ENCODE data around the gene MAN1A1.

MAN1A1 gene

DNA sequence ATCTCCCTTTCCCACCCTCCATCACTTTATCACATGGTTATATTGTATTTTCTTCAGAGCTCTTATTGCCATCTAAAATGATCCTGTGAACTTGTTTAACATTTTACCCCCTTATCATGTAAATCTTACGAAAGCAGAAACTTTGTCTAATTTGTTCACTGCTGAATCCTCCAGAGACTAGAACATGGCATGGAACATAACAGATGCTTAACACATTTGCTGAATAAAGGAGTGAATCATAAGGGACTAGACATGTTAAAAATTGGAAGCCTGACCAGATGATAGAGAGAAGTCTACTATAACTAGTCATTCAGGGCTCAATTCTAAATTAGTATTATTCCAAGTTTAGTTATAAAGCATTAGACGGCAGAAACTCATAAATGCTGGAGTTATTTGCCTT lies 73.3 kb downstream of the MAN1A1 start:
- no peak for TF ChIP-seq TEAD4 (IDR thresholded peaks at IDR 0.05)
- no peak for TF ChIP-seq NFIC (IDR thresholded peaks at IDR 0.05)
- TF ChIP-seq EGR1 (IDR thresholded peaks at IDR 0.05) = no peak
- TF ChIP-seq, protein P1, sequence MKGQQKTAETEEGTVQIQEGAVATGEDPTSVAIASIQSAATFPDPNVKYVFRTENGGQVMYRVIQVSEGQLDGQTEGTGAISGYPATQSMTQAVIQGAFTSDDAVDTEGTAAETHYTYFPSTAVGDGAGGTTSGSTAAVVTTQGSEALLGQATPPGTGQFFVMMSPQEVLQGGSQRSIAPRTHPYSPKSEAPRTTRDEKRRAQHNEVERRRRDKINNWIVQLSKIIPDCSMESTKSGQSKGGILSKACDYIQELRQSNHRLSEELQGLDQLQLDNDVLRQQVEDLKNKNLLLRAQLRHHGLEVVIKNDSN (IDR thresholded peaks at IDR 0.05) = no peak
- no peak for TF ChIP-seq RAD21 (IDR thresholded peaks at IDR 0.05; ENCODE audit: low read depth)
- TF ChIP-seq EP300 (IDR thresholded peaks at IDR 0.05; ENCODE audit: borderline replicate concordance) = no peak
- TF ChIP-seq YY1 (IDR thresholded peaks at IDR 0.05; ENCODE audit: low read depth) = no peak
- no peak for TF ChIP-seq CEBPB (IDR thresholded peaks at IDR 0.05)
- no peak for TF ChIP-seq TCF12 (IDR thresholded peaks at IDR 0.05; ENCODE audit: low read depth)
- TF ChIP-seq CREB1 (IDR thresholded peaks at IDR 0.05; ENCODE audit: low read depth) = no peak
- no peak for TF ChIP-seq TAF1 (IDR thresholded peaks at IDR 0.05; ENCODE audit: low read depth)
- TF ChIP-seq, protein P2, sequence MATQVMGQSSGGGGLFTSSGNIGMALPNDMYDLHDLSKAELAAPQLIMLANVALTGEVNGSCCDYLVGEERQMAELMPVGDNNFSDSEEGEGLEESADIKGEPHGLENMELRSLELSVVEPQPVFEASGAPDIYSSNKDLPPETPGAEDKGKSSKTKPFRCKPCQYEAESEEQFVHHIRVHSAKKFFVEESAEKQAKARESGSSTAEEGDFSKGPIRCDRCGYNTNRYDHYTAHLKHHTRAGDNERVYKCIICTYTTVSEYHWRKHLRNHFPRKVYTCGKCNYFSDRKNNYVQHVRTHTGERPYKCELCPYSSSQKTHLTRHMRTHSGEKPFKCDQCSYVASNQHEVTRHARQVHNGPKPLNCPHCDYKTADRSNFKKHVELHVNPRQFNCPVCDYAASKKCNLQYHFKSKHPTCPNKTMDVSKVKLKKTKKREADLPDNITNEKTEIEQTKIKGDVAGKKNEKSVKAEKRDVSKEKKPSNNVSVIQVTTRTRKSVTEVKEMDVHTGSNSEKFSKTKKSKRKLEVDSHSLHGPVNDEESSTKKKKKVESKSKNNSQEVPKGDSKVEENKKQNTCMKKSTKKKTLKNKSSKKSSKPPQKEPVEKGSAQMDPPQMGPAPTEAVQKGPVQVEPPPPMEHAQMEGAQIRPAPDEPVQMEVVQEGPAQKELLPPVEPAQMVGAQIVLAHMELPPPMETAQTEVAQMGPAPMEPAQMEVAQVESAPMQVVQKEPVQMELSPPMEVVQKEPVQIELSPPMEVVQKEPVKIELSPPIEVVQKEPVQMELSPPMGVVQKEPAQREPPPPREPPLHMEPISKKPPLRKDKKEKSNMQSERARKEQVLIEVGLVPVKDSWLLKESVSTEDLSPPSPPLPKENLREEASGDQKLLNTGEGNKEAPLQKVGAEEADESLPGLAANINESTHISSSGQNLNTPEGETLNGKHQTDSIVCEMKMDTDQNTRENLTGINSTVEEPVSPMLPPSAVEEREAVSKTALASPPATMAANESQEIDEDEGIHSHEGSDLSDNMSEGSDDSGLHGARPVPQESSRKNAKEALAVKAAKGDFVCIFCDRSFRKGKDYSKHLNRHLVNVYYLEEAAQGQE (IDR thresholded peaks at IDR 0.05; ENCODE audit: low read depth) = no peak
- TF ChIP-seq, protein P3, sequence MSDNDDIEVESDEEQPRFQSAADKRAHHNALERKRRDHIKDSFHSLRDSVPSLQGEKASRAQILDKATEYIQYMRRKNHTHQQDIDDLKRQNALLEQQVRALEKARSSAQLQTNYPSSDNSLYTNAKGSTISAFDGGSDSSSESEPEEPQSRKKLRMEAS (IDR thresholded peaks at IDR 0.05) = no peak
- TF ChIP-seq ZBTB7A (IDR thresholded peaks at IDR 0.05; ENCODE audit: low read depth) = no peak

DNA sequence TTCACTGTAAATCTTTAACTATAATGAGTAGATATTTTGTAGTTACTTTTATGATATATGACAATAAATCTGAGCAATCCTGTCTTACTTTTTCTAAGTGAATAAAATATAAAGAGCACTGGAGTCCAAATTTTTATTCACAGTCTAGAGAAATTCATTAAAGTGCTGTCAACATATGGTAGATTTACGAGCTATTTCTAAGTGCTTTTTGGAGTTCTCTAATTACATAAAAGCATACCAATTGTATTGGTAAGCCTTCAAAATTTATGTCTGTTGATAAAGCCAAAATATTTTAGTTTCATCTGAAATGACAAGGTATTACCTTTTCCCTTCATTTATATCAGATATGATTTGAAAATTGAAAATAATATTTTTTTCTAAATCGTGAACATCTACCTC lies 75.4 kb downstream of the MAN1A1 start:
- TF ChIP-seq EGR1 (IDR thresholded peaks at IDR 0.05) (no peak), TEAD4 (IDR thresholded peaks at IDR 0.05) (no peak), YY1 (IDR thresholded peaks at IDR 0.05; ENCODE audit: low read depth) (no peak), NFIC (IDR thresholded peaks at IDR 0.05) (no peak), EP300 (IDR thresholded peaks at IDR 0.05; ENCODE audit: borderline replicate concordance) (no peak), TAF1 (IDR thresholded peaks at IDR 0.05; ENCODE audit: low read depth) (no peak), RAD21 (IDR thresholded peaks at IDR 0.05; ENCODE audit: low read depth) (no peak), CEBPB (IDR thresholded peaks at IDR 0.05) (no peak), TCF12 (IDR thresholded peaks at IDR 0.05; ENCODE audit: low read depth) (no peak)
- TF ChIP-seq, protein P2 (IDR thresholded peaks at IDR 0.05; ENCODE audit: low read depth) = no peak
- TF ChIP-seq, protein P3 (IDR thresholded peaks at IDR 0.05) = no peak

DNA sequence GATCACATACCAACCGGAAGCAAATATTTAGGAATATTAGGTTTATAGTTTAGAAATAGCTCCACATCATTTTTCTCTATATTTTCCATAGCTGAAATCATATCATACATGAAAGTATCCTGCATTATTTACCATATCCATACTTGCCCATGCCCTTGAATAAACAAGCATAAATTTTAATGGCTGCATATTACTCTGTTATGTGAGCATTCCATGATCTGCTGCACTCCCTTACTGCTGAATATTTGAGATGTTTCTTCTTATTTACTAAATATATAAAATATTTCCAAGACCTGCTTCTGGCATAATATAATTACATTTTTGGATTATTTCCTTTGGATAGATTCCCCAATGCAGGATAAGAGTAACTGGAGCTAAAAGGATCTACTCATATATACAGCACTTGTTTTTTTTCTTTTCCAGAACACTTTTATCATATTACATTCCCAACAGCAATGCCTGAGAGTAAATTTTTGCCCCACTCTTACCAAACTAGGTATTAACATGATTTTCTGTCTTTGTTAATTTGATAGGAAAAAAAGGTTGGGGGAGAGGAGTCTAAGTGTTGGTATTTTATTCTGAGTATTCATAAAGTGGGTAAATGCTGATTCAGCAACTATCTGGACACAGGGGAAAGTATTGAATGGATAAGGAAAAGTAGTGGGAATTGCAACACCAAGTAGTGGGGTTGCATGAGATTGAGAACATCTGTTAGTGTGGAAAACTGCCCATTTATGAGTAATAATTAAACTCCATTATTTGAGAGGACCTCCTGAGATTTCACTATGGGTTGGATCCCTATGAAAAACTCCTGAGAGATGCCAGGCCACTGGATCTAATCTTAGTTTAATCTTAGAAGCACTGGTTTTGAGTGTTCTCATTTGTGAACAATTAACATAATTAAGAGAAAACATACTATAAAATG lies 76.0 kb downstream of the MAN1A1 start:
- TF ChIP-seq, protein P3 (IDR thresholded peaks at IDR 0.05) = no peak
- no peak for TF ChIP-seq CREB1 (IDR thresholded peaks at IDR 0.05; ENCODE audit: low read depth)
- no peak for TF ChIP-seq FOXM1 (IDR thresholded peaks at IDR 0.05; ENCODE audit: borderline replicate concordance, low read depth)
- TF ChIP-seq, protein P1 (IDR thresholded peaks at IDR 0.05) = no peak
- TF ChIP-seq ZBTB7A (IDR thresholded peaks at IDR 0.05; ENCODE audit: low read depth) = no peak
- TF ChIP-seq NFIC (IDR thresholded peaks at IDR 0.05) = no peak
- TF ChIP-seq EGR1 (IDR thresholded peaks at IDR 0.05) = no peak
- TF ChIP-seq TAF1 (IDR thresholded peaks at IDR 0.05; ENCODE audit: low read depth) = no peak
- TF ChIP-seq TCF12 (IDR thresholded peaks at IDR 0.05; ENCODE audit: low read depth) = no peak
- no peak for TF ChIP-seq RAD21 (IDR thresholded peaks at IDR 0.05; ENCODE audit: low read depth)
- no peak for TF ChIP-seq CEBPB (IDR thresholded peaks at IDR 0.05)
- TF ChIP-seq, protein P2 (IDR thresholded peaks at IDR 0.05; ENCODE audit: low read depth) = no peak
- TF ChIP-seq YY1 (IDR thresholded peaks at IDR 0.05; ENCODE audit: low read depth) = no peak
- TF ChIP-seq EP300 (IDR thresholded peaks at IDR 0.05; ENCODE audit: borderline replicate concordance) = no peak
- no peak for TF ChIP-seq TEAD4 (IDR thresholded peaks at IDR 0.05)

Measured in Ishikawa (cell line).